ENCODE measurements around the gene TIMM29.
A peak's percentile ranks its signal among the peaks of the same experiment; 100 is the strongest.

The TIMM29 gene

DNA sequence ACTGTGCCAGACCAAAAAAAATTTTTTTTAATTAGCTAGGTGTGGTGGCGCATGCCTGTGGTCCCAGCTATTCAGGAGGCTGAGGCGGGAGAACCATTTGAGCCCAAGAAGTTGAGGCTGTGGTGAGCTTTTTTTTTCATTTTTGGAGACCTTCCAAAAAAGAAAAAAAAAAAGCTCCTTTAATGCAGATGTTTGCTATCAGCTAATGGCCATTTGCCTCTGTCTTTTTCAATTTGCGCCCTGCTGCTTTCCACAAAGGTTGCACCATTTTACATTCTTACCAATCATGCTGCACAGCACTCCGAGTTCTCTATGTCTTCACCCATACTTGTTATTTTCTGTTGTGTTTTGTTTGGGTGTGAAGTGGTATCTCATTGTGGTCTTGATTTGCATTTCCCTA is 16.7 kb downstream of the TIMM29 start:
- no peaks in the 10 kb centered on the region for H3K4me1 ChIP-seq (ENCODE audit: control insufficient read depth, insufficient read depth, low read length)
- CTCF ChIA-PET: interaction anchor here (0.6 to 1.9 kb wide), 7 partner anchors 8 to 228 kb away, joined by 3 to 8 read pairs (median 4); no protein-coding TSS in a partner anchor
- H3K36me3 ChIP-seq (ENCODE audit: control insufficient read depth in 2 of 2, insufficient read depth in 1 of 2, low read length in 2 of 2): no peaks in the 10 kb centered on the region
- no peak overlapping the region for H3K4me3 ChIP-seq (ENCODE audit: low read depth, low read length)
- POLR2A ChIA-PET: interaction anchor here (0.9 kb wide), 1 partner anchor 10 kb away, joined by 3 read pairs; no protein-coding TSS in a partner anchor
- H3K9me3 ChIP-seq (ENCODE audit: control insufficient read depth, insufficient read depth, low read depth, low read length): no peaks in the 10 kb centered on the region
- no peak for TF ChIP-seq OSR2 (tag by site-specific recombination; IDR thresholded peaks at IDR 0.05)
- no peak for TF ChIP-seq SCRT1 (tag by site-specific recombination; IDR thresholded peaks at IDR 0.05; ENCODE audit: borderline replicate concordance)
- TF ChIP-seq, protein P1, sequence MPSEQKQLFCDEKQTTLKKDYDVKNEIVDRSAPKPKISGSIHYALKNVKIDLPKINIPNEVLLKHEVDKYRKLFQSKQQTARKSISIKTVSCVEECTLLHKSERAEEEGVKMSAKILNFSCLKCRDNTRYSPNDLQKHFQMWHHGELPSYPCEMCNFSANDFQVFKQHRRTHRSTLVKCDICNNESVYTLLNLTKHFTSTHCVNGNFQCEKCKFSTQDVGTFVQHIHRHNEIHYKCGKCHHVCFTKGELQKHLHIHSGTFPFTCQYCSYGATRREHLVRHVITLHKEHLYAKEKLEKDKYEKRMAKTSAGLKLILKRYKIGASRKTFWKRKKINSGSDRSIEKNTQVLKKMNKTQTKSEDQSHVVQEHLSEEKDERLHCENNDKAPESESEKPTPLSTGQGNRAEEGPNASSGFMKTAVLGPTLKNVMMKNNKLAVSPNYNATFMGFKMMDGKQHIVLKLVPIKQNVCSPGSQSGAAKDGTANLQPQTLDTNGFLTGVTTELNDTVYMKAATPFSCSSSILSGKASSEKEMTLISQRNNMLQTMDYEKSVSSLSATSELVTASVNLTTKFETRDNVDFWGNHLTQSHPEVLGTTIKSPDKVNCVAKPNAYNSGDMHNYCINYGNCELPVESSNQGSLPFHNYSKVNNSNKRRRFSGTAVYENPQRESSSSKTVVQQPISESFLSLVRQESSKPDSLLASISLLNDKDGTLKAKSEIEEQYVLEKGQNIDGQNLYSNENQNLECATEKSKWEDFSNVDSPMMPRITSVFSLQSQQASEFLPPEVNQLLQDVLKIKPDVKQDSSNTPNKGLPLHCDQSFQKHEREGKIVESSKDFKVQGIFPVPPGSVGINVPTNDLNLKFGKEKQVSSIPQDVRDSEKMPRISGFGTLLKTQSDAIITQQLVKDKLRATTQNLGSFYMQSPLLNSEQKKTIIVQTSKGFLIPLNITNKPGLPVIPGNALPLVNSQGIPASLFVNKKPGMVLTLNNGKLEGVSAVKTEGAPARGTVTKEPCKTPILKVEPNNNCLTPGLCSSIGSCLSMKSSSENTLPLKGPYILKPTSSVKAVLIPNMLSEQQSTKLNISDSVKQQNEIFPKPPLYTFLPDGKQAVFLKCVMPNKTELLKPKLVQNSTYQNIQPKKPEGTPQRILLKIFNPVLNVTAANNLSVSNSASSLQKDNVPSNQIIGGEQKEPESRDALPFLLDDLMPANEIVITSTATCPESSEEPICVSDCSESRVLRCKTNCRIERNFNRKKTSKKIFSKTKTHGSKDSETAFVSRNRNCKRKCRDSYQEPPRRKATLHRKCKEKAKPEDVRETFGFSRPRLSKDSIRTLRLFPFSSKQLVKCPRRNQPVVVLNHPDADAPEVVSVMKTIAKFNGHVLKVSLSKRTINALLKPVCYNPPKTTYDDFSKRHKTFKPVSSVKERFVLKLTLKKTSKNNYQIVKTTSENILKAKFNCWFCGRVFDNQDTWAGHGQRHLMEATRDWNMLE (tag by site-specific recombination; conservative IDR thresholded peaks at IDR 0.05; ENCODE audit: low read depth): no peak
- TF ChIP-seq ZNF830 (tag by site-specific recombination; IDR thresholded peaks at IDR 0.05; ENCODE audit: low read depth): no peak
- no peak for TF ChIP-seq BCL11A (tag by site-specific recombination; IDR thresholded peaks at IDR 0.05; ENCODE audit: low read depth)
- TF ChIP-seq ZSCAN16 (tag by site-specific recombination; IDR thresholded peaks at IDR 0.05): no peak
- TF ChIP-seq, protein P2, sequence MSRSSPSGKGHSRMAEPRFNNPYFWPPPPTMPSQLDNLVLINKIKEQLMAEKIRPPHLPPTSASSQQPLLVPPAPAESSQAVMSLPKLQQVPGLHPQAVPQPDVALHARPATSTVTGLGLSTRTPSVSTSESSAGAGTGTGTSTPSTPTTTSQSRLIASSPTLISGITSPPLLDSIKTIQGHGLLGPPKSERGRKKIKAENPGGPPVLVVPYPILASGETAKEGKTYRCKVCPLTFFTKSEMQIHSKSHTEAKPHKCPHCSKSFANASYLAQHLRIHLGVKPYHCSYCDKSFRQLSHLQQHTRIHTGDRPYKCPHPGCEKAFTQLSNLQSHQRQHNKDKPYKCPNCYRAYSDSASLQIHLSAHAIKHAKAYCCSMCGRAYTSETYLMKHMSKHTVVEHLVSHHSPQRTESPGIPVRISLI (tag by site-specific recombination; IDR thresholded peaks at IDR 0.05): no peak
- no peak for TF ChIP-seq ZNF114 (tag by site-specific recombination; IDR thresholded peaks at IDR 0.05)
- TF ChIP-seq HOXA7 (CRISPR knock-in tag; IDR thresholded peaks at IDR 0.05; ENCODE audit: borderline replicate concordance): no peak
- no peak for TF ChIP-seq ZNF747 (tag by site-specific recombination; IDR thresholded peaks at IDR 0.05)
- no peak for TF ChIP-seq SP3 (tag by site-specific recombination; IDR thresholded peaks at IDR 0.05)
- TF ChIP-seq PRDM1 (tag by site-specific recombination; IDR thresholded peaks at IDR 0.05): no peak
- no peak for TF ChIP-seq OVOL3 (tag by site-specific recombination; IDR thresholded peaks at IDR 0.05)
- TF ChIP-seq ZNF514 (tag by site-specific recombination; IDR thresholded peaks at IDR 0.05): no peak
- no peak for TF ChIP-seq ZNF23 (tag by site-specific recombination; IDR thresholded peaks at IDR 0.05; ENCODE audit: borderline replicate concordance)
- no peak for TF ChIP-seq ZNF2 (tag by site-specific recombination; IDR thresholded peaks at IDR 0.05)
- TF ChIP-seq ZNF837 (tag by site-specific recombination; IDR thresholded peaks at IDR 0.05): no peak
- no peak for TF ChIP-seq ZNF629 (tag by site-specific recombination; IDR thresholded peaks at IDR 0.05)
- H3K27ac ChIP-seq (ENCODE audit: extremely low read depth, low read depth, low read length): no peak overlapping the region

GRCh38 chr19:10946958-10947657 is 18.5 kb downstream of the TIMM29 start:
- no peak overlapping the region for H3K4me3 ChIP-seq (ENCODE audit: low read depth, low read length)
- no peak overlapping the region for H3K27ac ChIP-seq (ENCODE audit: extremely low read depth, low read depth, low read length)
- POLR2A ChIA-PET: no interaction called here
- H3K36me3 ChIP-seq (ENCODE audit: control insufficient read depth in 2 of 2, insufficient read depth in 1 of 2, low read length in 2 of 2): no peaks in the 10 kb centered on the region
- no peaks in the 10 kb centered on the region for H3K9me3 ChIP-seq (ENCODE audit: control insufficient read depth, insufficient read depth, low read depth, low read length)
- CTCF ChIA-PET: interaction anchor here (0.7 to 1.1 kb wide), 3 partner anchors 10 to 89 kb away, joined by 3 to 8 read pairs (median 4); no protein-coding TSS in a partner anchor
- H3K4me1 ChIP-seq (ENCODE audit: control insufficient read depth, insufficient read depth, low read length): no peaks in the 10 kb centered on the region
- TF ChIP-seq ZNF560 (tag by site-specific recombination; IDR thresholded peaks at IDR 0.05; ENCODE audit: borderline replicate concordance) (no peak), ZNF221 (tag by site-specific recombination; IDR thresholded peaks at IDR 0.05; ENCODE audit: borderline replicate concordance) (no peak), PRDM10 (tag by site-specific recombination; IDR thresholded peaks at IDR 0.05) (peak; percentile 77), KLF10 (tag by site-specific recombination; IDR thresholded peaks at IDR 0.05) (no peak), ZNF658 (tag by site-specific recombination; IDR thresholded peaks at IDR 0.05) (no peak), ZNF580 (tag by site-specific recombination; IDR thresholded peaks at IDR 0.05) (no peak), ZNF24 (tag by site-specific recombination; IDR thresholded peaks at IDR 0.05) (no peak), ZNF423 (tag by site-specific recombination; IDR thresholded peaks at IDR 0.05) (no peak), SETDB1 (IDR thresholded peaks at IDR 0.05; ENCODE audit: insufficient read length, low read length) (no peak)

All from HEK293 (cell line).